Measurements from ENCODE around the gene PSENEN. TPM values are rescaled to one million over a fixed set of nuclear protein-coding genes. Genes with fewer than 3 reads are reported as not detected.

PSENEN gene
- total RNA-seq, 1 donor from 2014 or later, result 31.7 TPM

Other genes with a start within 250 kb of the PSENEN start
- gene DMKN, start 232.0 kb upstream of the PSENEN start, total RNA-seq, result 2.0 TPM
- not detected for gene SBSN, start 217.3 kb upstream of the PSENEN start, total RNA-seq
- not detected for gene GAPDHS, start 212.2 kb upstream of the PSENEN start, total RNA-seq
- gene TMEM147, start 200.0 kb upstream of the PSENEN start, total RNA-seq, result 26.6 TPM
- not detected for gene ATP4A, start 182.0 kb upstream of the PSENEN start, total RNA-seq
- gene PMIS2, start 159.5 kb upstream of the PSENEN start, total RNA-seq, result not detected
- gene HAUS5, start 132.9 kb upstream of the PSENEN start, total RNA-seq, result 5.7 TPM
- 30.7 TPM for gene RBM42, start 116.6 kb upstream of the PSENEN start, total RNA-seq
- 0.48 TPM for gene ETV2, start 103.9 kb upstream of the PSENEN start, total RNA-seq
- 196 TPM for gene COX6B1, start 97.3 kb upstream of the PSENEN start, total RNA-seq
- gene UPK1A, start 79.1 kb upstream of the PSENEN start, total RNA-seq, result not detected
- 0.10 TPM for gene ZBTB32, start 41.1 kb upstream of the PSENEN start, total RNA-seq
- 23.0 TPM for gene KMT2B, start 27.6 kb upstream of the PSENEN start, total RNA-seq
- gene IGFLR1, start 3.2 kb upstream of the PSENEN start, total RNA-seq, result 30.8 TPM
- 15.1 TPM for gene U2AF1L4, start 233 bp upstream of the PSENEN start, total RNA-seq
- 4.7 TPM for gene LIN37, start 2.9 kb downstream of the PSENEN start, total RNA-seq
- gene HSPB6, start 11.4 kb downstream of the PSENEN start, total RNA-seq, result 7.0 TPM
- 4.5 TPM for gene PROSER3, start 12.5 kb downstream of the PSENEN start, total RNA-seq
- 3.6 TPM for gene ARHGAP33, start 29.9 kb downstream of the PSENEN start, total RNA-seq
- gene PRODH2, start 67.2 kb downstream of the PSENEN start, total RNA-seq, result 196 TPM
- not detected for gene NPHS1, start 106.9 kb downstream of the PSENEN start, total RNA-seq
- 0.20 TPM for gene KIRREL2, start 111.3 kb downstream of the PSENEN start, total RNA-seq
- gene APLP1, start 122.9 kb downstream of the PSENEN start, total RNA-seq, result 0.40 TPM
- gene NFKBID, start 154.9 kb downstream of the PSENEN start, total RNA-seq, result 2.3 TPM
- gene HCST, start 156.9 kb downstream of the PSENEN start, total RNA-seq, result 1.8 TPM
- 20.2 TPM for gene TYROBP, start 162.6 kb downstream of the PSENEN start, total RNA-seq
- gene LRFN3, start 190.7 kb downstream of the PSENEN start, total RNA-seq, result 8.4 TPM
- 13.9 TPM for gene SDHAF1, start 249.5 kb downstream of the PSENEN start, total RNA-seq

All from left lobe of liver (tissue), 1 donor.